GF-D8 (cell line): ENCODE measurements around the gene B9D1.

Experiments used
- DNase-seq: peaks from one replicate; lab custom pipeline; 2025; lab: John Stamatoyannopoulos, UW

Gene B9D1, protein sequence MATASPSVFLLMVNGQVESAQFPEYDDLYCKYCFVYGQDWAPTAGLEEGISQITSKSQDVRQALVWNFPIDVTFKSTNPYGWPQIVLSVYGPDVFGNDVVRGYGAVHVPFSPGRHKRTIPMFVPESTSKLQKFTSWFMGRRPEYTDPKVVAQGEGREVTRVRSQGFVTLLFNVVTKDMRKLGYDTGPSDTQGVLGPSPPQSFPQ

DNA sequence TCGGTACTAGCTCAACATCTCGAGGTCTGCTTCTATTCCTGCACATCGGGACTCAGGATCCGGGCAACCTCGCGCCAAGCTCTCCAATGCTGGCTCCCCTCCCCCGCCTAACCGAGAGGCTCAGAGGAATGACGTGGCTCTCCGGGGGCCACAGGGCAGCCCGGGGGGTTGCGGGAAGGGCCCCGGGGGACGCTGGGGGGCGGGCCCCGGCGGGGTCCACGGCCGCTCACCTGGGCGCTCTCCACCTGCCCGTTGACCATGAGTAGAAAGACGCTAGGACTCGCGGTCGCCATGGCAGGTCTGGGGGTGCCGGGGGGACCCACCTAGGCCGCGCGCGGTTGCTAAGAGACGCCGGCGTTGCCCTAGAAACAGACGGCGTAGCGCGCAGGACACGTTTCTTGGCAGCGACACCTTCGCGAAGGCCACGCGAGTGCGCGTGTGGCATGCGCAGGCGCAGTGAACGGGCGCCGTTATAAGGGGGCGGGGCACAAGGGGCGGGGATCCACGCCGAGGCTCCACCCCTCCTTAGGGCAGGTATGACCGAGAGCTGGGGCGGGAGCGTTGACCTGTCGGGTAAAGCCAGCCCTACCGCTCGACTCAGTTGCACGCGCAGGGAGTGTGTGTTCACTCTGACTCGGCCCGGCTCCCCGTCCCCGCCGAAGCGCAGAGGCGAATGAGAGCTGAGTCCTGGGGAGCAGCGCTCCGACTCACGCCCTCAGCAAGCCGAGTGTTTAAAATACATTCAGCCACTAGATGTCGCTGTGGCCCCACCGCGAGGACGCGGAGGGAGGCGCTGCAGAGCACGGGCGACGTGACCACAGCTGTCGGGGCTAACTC lies at the start of gene B9D1:
TSS of gene B9D1 (minus strand) at position 447 of the 837 bp plus-strand sequence. CDS start at position 293, 154 bp downstream.
- DNase-seq, result no peak

DNA sequence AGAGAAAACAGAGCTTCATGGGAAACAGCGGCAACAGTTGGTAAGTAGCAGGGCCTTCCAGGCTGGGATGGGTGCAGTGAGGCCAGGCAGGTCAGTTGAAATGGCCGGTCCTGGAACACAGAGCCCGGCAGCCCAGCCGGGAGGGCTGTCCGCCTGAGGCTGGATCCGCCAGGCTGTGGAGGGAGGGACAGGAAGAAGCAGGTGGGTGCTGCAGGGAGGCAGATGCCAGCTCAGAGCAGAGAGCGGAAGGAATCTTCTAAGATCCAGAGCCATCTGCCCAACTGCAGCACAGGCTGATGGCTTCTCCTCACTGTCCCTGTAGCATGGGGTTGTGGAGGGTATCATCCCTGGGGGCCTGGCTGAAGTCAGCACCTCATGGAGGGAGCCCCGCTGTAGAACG lies 49.1 kb upstream of the B9D1 start:
- DNase-seq, result no peak

DNA sequence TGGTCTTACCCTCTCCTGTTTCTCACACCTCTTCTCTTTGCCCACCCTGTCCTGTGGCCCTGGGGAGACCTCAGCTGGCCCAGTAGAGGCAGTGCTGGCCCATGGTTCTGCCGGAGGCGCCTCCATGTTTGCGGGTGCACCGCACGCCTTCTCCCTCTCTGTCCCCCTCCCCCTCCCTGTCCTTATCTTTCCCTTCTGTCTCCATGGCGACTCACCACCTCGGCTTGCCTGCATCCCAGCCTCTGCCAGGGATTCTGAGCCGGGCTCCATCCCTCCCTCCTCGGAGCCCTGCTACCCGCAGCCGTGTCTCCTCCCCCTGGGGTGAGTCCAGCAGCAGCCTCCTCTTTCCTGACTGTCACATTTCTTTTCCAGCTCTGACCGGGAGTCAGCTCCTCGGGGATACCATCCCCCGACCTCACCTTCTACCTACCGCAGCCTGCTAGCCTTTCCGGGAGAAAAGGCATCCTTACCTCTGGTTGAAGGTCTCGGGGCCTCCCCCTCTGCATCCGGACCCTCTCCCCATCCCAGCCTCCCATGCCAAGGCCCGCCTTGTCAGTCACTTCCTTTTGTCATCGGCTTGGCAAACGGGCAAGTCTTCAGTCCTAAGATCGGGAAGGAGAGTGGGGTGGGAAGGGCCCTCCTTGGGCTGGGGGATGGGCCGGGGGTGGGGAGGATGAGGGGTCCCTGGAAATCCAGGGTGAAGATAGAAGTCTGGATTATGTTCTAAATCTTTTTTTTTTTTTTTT lies 48.5 kb upstream of the B9D1 start, which contains the start of gene RNF112:
TSS of gene RNF112 (plus strand) at position 358 of the 746 bp plus-strand sequence. CDS start at position 535, 177 bp downstream.
- no peak for DNase-seq

DNA sequence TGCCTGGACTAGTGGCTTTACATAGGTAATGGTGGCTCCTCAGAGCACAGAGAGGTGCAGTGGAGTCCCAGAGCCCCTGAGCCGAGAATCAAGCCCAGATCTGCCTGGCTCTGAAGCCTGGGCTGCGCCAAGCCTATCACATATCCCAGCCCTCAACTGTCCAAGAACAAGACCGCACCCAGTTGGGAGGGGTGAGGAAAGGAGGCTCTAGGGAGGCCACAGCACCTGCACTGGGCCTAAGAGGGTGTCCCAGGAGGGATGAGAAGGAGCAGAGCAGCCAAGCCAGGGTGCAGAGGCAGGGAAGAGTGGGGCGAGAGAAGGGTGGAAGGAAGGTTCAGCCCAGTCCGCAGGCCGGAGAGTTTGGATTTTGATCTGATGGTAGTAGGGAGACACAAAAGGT lies 47.6 kb upstream of the B9D1 start:
- DNase-seq, result no peak

DNA sequence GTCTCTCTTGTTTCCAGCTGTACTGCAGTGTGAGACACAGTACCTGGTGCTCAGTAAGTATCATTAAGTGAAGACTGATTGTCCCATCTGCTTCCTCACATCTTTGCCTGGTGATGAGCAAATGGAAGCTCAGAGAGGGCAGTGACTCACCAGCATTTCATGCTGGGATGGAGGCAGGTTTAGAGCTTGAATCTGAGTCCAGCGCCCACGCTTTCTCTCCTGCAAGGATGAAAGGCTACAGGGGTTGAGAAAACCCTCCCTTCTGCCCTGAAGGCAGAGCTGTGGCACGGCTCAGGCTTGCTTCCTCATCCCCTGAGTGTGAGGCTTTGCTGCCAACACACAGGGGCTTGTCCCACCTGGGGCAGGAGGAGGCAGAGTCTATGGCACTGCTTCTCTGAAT lies 47.0 kb upstream of the B9D1 start:
- no peak for DNase-seq

DNA sequence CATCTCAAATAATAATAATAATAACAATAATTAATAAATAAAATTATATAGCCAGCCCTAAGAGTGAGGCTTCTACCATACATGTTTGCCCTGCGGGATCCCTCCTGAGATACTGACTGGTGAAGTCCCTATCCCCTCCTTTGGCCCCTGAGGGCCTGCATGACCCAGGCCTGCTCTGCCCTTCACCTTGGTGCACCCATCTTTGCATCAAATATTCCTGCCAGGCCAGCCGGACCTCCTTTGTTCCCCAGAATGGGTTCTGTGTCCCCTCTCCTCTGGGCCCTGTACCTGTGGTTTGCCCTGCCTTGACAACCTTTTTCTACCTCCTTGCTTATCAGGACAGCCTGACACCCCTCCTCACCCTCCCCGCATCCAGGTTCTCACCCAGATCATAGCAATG lies 46.5 kb upstream of the B9D1 start:
- DNase-seq, result no peak

DNA sequence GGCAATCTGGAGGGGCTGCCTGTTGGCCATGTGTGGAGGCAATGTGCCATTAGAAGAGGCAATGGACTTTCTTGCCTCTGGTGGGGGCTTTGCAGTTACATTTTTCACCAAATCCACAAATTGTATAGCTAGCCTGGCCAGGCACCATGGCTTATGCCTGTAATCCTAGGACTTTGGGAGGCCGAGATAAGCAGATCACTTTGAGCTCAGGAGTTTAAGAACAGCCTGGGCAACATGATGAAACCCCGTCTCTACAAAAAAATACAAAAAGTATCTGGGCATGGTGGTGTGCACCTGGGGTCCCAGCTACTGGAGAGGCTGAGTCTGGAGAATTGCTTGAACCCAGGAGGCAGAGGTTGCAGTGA lies 45.8 kb upstream of the B9D1 start:
- DNase-seq, result no peak

DNA sequence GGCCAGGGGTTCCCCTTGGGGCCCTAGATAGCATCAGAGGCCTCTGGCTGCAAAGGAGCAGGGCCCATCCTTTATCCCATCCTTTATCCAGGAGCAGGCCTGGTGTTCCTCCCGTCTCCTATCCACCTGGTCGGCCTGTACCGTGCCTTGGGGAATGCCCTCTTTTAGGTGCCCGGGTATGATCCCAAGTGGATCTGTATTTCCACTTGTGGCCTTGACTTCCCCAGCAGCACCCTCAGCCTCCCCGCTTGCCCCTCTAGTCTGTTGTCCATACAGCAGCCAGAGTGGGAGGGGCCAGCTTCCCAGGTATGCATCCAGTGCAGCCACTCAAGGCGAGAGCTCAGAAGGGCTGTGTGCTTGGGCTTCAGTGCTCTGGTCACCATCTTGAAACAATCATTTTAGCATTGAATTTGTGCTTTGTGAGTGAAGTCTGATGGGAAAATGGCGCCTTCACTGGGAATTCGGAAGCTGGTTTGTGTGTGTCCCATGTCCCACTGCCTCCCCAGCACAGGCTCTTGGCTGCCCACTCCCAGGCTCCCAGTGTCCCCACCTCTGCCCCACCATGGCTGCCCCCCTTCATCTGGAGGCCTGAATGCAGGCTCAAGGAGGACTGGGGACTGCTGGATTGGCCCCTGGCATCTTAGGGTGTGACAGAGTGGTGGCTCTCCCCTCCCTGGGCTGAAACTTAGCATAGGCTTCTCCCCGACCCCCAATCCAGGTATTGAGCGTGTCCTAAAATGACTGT lies 45.2 kb upstream of the B9D1 start:
- no peak for DNase-seq

DNA sequence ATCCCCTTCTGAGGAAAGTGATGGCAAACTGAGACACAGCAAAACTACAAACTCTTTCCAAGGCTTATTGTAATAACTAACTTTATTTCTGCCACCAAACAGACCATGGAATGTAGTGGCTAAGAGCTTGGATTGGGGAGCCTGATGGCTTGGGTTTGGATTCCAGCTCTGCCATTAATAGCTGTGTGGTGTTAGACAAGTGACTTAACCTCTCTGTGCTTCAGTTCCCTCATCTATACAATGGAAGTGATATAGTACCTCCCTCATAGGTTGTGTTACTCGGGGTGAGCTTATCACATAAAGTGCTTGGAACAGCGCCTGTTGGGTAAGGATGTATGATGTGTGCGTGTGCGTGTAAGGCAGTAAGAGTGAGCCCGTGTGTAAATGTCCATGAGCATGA lies 42.6 kb upstream of the B9D1 start:
- DNase-seq, result no peak

DNA sequence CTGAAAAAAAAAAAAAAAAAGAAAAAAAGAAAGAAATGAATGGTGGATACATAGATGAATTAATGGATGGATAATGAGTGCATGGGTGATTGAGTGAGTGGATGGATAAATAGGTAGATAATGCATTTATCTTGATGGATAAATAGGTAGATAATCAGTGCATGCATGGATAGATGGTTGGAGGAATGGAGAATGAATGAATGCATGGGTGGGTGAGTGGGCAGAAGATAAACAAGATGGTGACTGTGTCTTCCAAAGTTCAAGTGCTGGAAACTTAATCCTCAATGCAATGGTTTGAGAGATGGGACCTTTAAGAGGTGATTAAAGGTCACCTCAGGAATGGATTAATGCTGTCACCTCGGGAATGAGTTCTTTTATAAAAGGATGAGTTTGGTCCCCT lies 41.7 kb upstream of the B9D1 start:
- no peak for DNase-seq

DNA sequence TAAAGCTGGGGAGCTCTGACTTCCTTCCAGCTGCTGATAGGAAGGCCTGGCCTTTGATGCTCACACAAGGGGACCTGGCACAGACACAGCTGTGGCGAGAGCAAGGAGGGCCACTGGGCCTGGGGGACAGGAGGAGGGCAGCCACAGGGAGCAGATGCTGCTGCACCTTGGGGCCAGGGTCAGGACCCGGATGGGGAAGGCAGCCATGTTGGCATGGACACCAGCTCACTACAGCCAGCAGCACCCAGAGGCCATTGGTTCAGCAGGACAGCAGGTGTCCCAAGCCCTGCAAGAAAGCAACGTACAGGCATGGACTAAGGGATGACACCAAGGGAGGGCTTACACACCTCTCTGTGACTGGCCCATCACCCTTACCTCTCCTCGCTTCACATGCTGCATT lies 40.5 kb upstream of the B9D1 start:
- DNase-seq, result no peak

DNA sequence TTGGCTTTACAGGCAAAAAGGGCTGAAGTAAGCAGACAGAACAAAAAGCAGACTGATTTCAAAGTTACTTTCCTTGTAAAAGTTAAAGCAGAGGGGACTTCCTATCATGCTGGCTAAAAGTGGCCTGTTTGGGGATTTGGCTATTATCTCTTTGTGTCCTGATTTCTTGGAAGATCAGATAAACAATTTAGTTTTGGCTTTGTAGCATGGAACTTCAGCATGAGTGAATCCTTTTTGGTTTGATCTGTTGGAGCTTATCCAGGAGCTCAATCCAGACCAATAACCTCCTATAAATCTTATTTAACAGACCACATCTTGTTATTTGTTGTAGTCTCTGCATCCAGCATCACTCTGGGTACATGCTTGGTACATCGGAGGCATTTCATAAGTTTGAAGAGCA lies 39.6 kb upstream of the B9D1 start:
- no peak for DNase-seq

DNA sequence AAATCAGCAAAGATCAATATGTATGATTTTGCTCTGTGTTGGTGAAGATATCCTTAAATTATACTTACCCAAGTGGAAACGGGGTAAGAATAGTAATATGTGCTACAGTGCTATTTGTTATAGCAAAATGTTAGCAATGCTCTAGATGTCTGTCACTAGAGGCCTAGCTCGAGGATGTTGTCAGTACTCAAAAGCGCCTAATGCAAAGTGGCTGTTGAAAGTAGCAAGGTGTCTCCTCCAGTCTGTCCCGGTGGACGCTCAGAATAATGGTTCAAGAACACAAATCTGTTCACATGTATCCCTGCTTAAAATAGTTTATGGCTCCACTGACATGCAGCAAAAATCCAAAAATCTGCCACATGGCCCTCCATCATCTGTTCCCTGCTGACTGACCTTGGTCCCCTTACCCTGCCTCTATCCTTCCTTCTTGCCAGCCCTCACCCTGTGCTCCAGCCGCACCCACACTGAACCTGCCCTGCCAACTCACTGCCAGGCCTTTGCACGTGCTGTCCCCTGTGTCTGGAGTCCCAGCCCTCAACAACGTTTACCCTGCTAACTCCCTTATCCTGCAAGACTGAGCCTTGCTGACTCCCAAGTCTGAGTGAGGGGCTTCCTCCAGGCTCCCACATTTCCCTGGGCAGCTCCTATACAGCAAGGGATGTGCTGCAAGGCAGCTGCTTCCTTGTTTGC lies 38.9 kb upstream of the B9D1 start:
- DNase-seq, result no peak

DNA sequence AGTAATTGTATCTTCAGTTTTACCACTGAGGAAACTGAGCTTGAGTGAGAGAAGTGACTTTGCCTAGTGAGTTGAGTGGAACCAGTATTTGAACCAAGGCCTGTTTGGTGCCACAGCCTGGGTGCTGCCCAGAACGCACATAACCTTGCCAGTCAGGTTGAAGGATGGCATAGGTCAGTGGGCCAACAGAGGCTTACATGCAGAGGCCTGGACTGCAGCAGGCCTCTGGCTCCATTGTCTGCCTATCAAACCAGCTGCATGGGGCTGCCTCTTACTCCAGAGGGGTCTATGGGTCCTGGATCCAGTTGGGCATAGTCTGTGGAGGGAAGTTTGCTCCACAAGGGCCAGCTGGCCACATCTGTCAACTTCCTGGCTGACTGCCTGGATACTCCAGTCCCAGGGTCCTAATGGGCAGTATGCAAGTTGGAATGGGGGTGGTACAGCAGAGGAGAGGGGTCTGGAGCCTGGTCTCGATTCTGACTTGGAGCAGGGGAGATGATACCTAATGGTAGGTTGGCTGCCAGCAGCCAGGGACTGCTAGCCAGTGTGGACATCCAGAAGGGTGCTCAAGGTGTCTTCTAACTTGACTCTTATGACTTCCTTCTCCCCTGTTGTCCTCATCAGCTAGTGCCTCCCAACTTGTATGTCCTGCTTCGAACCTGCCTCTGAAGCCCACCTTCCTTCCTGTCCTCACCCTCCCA lies 37.4 kb upstream of the B9D1 start:
- no peak for DNase-seq

DNA sequence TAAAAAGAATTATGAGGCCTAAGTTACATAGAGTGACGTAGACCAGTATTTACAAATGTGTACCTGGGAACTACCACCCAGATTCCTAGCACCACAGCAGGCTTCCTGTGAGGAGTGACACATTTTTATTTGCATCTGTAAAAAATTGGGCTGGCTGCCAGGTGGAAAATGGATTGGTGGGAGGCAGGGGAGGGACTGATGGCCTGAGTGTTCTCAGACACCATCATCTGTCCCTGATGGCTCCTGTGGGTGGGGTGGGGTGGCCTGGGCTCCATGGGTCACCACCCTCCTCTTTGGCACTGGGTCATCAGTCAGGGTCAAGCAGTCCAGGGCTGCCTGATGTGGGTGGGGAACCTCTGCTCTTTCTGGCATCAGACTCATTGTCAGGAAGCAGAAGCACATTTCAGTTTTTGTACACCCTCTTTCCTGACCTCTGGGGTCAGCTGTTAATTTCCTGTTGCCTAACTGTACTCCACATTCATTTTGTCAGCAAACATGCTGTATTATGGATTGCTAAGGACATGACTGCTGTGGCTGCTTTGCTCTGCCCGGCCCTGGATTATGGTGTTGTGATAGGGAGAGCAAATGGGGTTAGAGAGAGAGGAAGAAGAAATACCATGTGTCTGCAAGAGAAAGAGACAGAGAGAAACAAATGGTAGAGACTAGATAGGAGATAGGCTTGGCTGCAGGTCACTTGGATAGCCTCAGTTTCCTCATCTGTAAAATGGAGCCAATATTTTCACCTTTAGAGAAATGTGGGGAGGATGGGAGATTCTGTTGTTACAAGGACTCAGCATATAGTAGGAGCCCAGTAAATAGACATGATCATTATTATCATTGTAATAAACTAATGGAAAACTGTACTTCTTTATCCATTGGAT lies 36.0 kb upstream of the B9D1 start:
- DNase-seq, result no peak

DNA sequence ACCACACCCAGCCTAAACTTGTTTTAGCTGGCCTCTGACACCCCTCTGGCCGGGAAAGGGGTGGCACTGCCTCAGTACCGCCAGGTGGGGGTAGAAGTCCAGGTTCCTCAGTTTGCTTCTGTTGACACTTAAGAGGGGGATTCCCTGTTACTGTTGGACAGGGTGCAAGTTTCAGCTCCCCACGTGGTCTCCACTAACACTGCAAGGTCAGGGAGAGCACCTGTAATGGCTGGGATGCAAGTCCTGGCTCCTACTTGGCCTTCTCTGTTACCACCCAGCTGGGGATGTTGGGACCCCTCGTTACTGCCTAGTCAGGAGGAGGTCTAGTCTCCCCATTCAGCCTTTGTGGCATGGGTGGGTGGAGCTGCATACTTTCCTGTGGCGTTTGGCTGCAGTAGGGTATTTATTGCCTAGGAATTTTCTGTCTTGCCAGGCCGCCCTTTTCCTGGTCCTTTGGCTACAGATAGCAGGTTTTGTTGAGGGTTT lies 35.1 kb upstream of the B9D1 start:
- no peak for DNase-seq

DNA sequence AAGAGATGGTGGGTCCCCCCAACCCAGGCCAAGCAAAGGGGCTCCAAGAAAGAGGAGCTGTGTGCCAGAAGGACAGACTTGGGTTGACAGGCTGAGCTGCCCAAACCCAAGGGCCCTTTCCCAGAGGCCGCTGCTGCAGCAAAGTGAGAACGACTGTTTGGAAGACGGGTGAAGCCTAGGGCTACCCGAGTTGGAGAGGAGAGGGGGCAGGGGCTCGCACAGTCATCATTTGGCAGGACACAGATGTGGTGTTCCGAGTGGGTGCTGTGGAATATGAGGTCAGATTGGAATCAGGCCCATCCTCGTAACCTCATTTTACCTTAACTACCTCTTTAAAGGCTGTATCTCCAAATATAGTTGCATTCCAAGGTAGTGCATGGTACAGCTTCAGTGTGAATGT lies 29.8 kb upstream of the B9D1 start:
- DNase-seq, result no peak

DNA sequence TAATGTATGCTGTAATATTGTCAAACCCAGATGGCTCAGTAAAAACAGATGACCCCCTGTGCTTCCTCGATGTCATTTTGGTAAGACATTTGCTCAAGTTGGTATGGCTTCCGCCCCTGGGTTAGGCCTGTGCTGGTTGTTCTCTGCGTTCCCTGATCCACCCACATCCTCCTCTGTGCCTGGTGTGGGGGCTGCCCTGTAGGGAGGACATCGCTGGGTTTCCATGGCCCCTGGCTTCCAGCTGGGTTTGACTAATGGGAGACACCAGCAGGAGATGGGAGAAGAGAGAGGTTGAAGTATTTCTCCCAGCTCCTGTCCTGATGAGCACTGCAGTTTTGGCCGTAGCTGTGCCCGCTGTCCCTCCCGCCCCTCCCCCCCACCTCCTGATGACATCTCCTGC lies 28.9 kb upstream of the B9D1 start:
- no peak for DNase-seq

DNA sequence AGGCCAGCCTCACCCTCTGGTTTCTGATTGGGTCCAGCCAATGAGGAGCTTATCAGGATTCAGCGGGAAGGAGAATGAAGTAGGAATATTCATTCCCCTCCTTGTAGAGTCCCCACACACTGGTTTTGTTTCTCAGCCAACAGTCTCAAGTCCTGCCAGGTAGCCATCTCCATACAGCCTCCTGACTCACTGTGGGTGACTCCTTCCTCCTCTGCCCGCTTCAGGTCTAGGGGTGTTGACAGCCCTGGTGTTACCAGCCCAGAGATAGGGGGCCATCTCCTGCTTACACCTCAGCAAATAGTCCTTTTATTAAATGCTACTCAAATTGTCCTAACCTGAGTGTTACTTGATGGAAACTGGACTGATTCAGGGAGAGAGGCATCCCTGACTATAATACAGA lies 28.4 kb upstream of the B9D1 start:
- no peak for DNase-seq
